ENCODE measurements around the gene ABCC10.
"Not testable (repeated sequence)": the region's sequence is repeated elsewhere in the genome, so short reads cannot be mapped to it uniquely, and the experiment has no call there.

Gene ABCC10

DNA sequence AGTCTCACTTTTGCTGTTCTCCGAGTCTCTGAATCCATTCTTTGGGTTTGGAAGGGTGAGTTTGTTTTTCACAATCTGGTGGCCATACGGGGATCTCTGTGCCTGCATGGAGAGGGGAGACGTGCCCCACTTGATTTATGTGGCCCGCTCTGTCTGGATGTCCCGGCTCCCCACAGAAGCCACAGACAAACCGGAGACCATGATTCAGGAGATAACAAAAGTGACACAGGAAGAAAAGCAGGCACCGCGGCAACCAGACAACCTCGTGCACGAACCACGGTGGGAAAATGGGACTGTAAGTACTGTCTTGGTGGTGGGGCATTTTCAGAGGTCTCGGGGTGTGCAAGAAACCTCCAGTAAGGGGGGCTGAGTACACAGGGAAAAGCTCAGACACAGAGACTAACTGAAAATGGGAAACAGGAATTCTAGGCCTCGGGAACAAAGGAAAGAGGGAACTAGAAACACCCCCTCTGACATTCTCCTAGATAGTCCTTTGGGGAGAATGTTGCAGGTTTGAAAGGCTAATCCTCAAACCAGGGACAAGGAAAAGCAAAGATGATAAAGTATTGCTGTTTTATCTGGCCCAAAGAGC, 35.8 kb upstream of the ABCC10 start:
- Histone ChIP-seq H3K36me3 (ENCODE audit: insufficient read depth, low read length) (no peaks in the 10 kb centered on the region), H3K9me2 (ENCODE audit: low read depth, low read length) (no peaks in the 10 kb centered on the region), H4K20me1 (ENCODE audit: insufficient read depth, low read length) (no peaks in the 10 kb centered on the region), H3K27me3 (ENCODE audit: insufficient read depth, low read length) (no peaks in the 10 kb centered on the region), H3K4me3 (ENCODE audit: low read depth, low read length, poor library complexity, severe bottlenecking) (no peak overlapping the region), H3K9ac (ENCODE audit: low read length) (no peak overlapping the region), H3K79me2 (ENCODE audit: insufficient read depth, low read length) (no peaks in the 10 kb centered on the region), H3F3A (ENCODE audit: insufficient read depth, low read length) (no peaks in the 10 kb centered on the region), H3K4me1 (ENCODE audit: insufficient read depth, low read length, severe bottlenecking) (peaks cover 11% of the 10 kb centered on the region), H3K27ac (ENCODE audit: low read depth, low read length, poor library complexity, severe bottlenecking) (no peak overlapping the region), H3K9me3 (ENCODE audit: low read length) (no peaks in the 10 kb centered on the region), H3K4me2 (ENCODE audit: low read length) (no peak overlapping the region), H2AFZ (ENCODE audit: low read length) (no peak overlapping the region)
- no peak for TF ChIP-seq EZH2 (IDR thresholded peaks at IDR 0.05; ENCODE audit: borderline replicate concordance, low read length)
- TF ChIP-seq CTCF (IDR thresholded peaks at IDR 0.05; ENCODE audit: low read length) = no peak

DNA sequence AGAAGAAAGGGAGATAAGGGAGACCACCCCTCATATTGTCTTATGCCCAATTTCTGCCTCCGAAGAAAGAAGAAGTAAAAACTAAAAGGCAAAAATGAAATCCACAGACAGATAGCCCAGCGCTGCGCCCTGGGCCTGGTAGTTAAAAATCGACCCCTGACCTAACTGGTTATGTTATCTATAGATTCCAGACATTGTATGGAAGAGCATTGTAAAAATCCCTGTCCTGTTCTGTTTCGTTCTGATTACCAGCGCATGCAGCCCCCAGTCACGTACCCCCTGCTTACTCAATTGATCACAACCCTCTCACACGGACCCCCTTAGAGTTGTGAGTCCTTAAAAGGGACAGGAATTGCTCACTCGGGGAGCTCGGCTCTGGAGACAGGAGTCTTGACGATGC, 34.2 kb upstream of the ABCC10 start:
- not testable (repeated sequence) for H2AFZ ChIP-seq (ENCODE audit: low read length)

GRCh38 chr6:43393602-43394001, 33.7 kb upstream of the ABCC10 start:
- Histone ChIP-seq H3K9me3 (ENCODE audit: low read length) (no peaks in the 10 kb centered on the region), H2AFZ (ENCODE audit: low read length) (no peak overlapping the region), H3K27ac (ENCODE audit: low read depth, low read length, poor library complexity, severe bottlenecking) (no peak overlapping the region), H3K9ac (ENCODE audit: low read length) (no peak overlapping the region), H3K4me1 (ENCODE audit: insufficient read depth, low read length, severe bottlenecking) (peaks cover 13% of the 10 kb centered on the region), H3K4me2 (ENCODE audit: low read length) (no peak overlapping the region), H3F3A (ENCODE audit: insufficient read depth, low read length) (no peaks in the 10 kb centered on the region), H3K36me3 (ENCODE audit: insufficient read depth, low read length) (no peaks in the 10 kb centered on the region), H4K20me1 (ENCODE audit: insufficient read depth, low read length) (no peaks in the 10 kb centered on the region), H3K9me2 (ENCODE audit: low read depth, low read length) (no peaks in the 10 kb centered on the region), H3K79me2 (ENCODE audit: insufficient read depth, low read length) (no peaks in the 10 kb centered on the region), H3K4me3 (ENCODE audit: low read depth, low read length, poor library complexity, severe bottlenecking) (no peak overlapping the region), H3K27me3 (ENCODE audit: insufficient read depth, low read length) (no peaks in the 10 kb centered on the region)
- no peak for TF ChIP-seq CTCF (IDR thresholded peaks at IDR 0.05; ENCODE audit: low read length)
- no peak for TF ChIP-seq EZH2 (IDR thresholded peaks at IDR 0.05; ENCODE audit: borderline replicate concordance, low read length)

More for the DNA sequence above, 34.2 kb upstream of the ABCC10 start:
- not testable (repeated sequence) for H3K36me3 ChIP-seq (ENCODE audit: insufficient read depth, low read length); H3K27me3 ChIP-seq (ENCODE audit: insufficient read depth, low read length); H3F3A ChIP-seq (ENCODE audit: insufficient read depth, low read length); H3K4me3 ChIP-seq (ENCODE audit: low read depth, low read length, poor library complexity, severe bottlenecking); H3K9me3 ChIP-seq (ENCODE audit: low read length); H3K4me2 ChIP-seq (ENCODE audit: low read length); H3K79me2 ChIP-seq (ENCODE audit: insufficient read depth, low read length); H3K9me2 ChIP-seq (ENCODE audit: low read depth, low read length); H4K20me1 ChIP-seq (ENCODE audit: insufficient read depth, low read length); H3K9ac ChIP-seq (ENCODE audit: low read length); H3K27ac ChIP-seq (ENCODE audit: low read depth, low read length, poor library complexity, severe bottlenecking)
- peaks cover 13% of the 10 kb centered on the region for H3K4me1 ChIP-seq (ENCODE audit: insufficient read depth, low read length, severe bottlenecking)

DNA sequence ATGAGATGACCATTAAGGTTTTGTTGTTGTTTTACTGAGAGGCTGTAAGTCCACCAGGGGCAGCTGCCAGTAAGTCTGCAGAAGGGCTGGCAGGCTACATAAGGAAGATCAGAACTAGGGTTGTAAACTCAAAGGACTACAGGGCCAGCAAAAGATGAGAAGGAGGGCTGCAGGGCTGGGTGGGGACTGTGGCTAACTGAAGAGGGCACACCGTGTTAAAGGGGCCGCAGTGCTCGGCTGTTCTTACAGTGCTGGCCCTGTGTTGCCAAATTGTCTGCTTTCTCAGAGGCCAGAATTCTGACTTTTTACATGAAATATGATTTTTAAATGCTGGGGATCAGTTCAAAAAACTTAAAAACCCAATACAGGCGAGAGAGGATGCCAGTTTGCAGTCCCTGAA, 32.4 kb upstream of the ABCC10 start:
- Histone ChIP-seq H3F3A (ENCODE audit: insufficient read depth, low read length) (no peaks in the 10 kb centered on the region), H3K36me3 (ENCODE audit: insufficient read depth, low read length) (no peaks in the 10 kb centered on the region), H3K4me3 (ENCODE audit: low read depth, low read length, poor library complexity, severe bottlenecking) (no peak overlapping the region), H4K20me1 (ENCODE audit: insufficient read depth, low read length) (no peaks in the 10 kb centered on the region), H3K27ac (ENCODE audit: low read depth, low read length, poor library complexity, severe bottlenecking) (no peak overlapping the region), H3K4me2 (ENCODE audit: low read length) (no peak overlapping the region), H3K27me3 (ENCODE audit: insufficient read depth, low read length) (no peaks in the 10 kb centered on the region), H3K9me3 (ENCODE audit: low read length) (no peaks in the 10 kb centered on the region), H2AFZ (ENCODE audit: low read length) (no peak overlapping the region), H3K79me2 (ENCODE audit: insufficient read depth, low read length) (no peaks in the 10 kb centered on the region), H3K9me2 (ENCODE audit: low read depth, low read length) (no peaks in the 10 kb centered on the region), H3K4me1 (ENCODE audit: insufficient read depth, low read length, severe bottlenecking) (peaks cover 13% of the 10 kb centered on the region), H3K9ac (ENCODE audit: low read length) (no peak overlapping the region)
- TF ChIP-seq EZH2 (IDR thresholded peaks at IDR 0.05; ENCODE audit: borderline replicate concordance, low read length) (no peak), CTCF (IDR thresholded peaks at IDR 0.05; ENCODE audit: low read length) (no peak)

All from OCI-LY1 (cell line).